Suppressor macrophage treated with lipopolysaccharide for 1 hour (primary cell): Measurements from ENCODE around the gene AAK1.
A peak's percentile ranks its signal among the peaks of the same experiment; 100 is the strongest.
"Not testable (repeated sequence)": the region's sequence is repeated elsewhere in the genome, so short reads cannot be mapped to it uniquely, and the experiment has no call there.

Experiments used
- DNase-seq, 3 donors: peaks; one replicate each; pipeline ENCODE4 v3.0.0-alpha.2; 2020 to 2022

The AAK1 gene

DNA sequence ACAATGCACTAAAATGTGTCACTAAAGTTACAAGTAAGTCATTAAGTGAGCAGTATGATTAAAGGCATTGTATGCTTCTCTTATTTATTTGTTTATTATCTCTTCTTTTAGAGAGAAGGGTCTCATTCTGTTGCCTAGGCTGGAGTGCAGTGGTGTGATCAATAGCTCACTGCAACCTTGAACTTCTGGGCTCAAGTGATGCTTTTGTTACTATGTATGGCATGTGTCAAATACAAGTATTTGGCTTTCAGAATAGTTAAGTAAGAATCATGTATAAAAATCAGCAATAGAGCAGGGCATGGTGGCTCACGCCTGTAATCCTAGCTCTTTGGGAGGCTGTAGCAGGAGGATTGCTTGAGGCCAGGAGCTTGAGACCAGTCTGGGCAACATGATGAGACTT, 15.8 kb upstream of the AAK1 start:
- DNase-seq, result no peak

GRCh38 chr2:69652206-69652605, 8.7 kb upstream of the AAK1 start:
- peak in 2 of 3 donors; percentile 33 to 58 for DNase-seq

DNA sequence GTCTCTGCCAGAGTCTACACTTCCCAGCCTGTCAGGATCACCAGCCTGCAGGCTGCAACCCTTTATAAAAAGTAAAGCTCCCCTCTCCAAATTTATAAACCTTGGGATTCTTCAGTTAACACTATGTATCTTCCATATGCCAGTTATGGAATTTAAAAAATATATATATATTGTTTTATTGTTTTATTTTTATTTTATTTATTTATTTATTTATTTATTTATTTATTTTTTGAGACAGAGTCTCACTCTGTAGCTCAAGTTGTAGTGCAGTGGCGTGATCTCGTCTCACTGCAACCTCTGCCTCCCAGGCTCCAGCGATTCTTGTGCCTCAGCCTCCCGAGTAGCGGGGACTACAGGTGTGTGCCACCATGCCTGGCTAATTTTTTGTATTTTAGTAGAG, 3.7 kb upstream of the AAK1 start:
- DNase-seq, result not testable (repeated sequence)

DNA sequence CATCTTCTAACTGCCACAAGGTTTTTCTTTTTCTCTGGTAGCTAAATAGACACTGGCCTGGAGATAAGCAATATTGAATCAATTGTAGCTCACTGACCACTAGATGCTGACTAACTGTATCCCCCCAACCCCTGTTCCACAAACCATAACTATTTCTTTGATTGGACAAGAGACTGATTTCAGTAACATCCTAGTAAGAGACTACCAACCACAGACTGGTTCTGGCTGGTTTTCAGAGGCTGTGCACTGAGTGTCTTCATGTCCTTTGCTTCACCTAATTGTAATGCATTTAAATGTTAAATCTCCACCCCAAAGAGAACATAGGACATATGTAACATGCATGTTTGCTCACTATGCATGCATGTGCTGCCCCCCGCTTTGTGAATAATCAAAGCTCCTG, 3.2 kb upstream of the AAK1 start:
- no peak for DNase-seq

- no peak for DNase-seq
These were observed 2.4 kb upstream of the AAK1 start for GRCh38 chr2:69645921-69646320.

- DNase-seq, result no peak
These were observed 1.5 kb upstream of the AAK1 start for GRCh38 chr2:69645031-69645431.

DNA sequence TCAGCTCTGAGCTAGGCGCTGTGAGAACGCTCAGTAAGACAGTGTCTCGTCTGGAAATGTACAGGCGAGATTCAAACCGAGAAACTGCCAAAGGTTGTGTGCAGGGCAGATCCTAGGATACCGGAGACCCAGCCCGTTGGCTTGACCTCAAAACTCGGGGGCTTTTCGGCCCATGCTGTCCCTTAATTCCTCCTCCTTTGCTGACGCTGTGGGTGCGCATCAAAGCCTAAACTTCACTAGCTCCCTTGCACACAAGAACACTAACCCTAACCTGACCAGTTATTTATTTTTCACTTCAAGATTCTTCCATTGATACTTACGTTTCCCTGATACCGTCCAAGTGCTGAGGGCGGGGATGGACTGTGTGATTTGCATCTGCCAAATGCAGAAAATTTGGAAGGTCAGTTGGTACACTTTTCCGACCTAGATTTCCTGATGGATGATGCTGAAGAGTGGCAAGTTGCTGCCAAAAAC, 1.0 kb upstream of the AAK1 start:
- no peak for DNase-seq

DNA sequence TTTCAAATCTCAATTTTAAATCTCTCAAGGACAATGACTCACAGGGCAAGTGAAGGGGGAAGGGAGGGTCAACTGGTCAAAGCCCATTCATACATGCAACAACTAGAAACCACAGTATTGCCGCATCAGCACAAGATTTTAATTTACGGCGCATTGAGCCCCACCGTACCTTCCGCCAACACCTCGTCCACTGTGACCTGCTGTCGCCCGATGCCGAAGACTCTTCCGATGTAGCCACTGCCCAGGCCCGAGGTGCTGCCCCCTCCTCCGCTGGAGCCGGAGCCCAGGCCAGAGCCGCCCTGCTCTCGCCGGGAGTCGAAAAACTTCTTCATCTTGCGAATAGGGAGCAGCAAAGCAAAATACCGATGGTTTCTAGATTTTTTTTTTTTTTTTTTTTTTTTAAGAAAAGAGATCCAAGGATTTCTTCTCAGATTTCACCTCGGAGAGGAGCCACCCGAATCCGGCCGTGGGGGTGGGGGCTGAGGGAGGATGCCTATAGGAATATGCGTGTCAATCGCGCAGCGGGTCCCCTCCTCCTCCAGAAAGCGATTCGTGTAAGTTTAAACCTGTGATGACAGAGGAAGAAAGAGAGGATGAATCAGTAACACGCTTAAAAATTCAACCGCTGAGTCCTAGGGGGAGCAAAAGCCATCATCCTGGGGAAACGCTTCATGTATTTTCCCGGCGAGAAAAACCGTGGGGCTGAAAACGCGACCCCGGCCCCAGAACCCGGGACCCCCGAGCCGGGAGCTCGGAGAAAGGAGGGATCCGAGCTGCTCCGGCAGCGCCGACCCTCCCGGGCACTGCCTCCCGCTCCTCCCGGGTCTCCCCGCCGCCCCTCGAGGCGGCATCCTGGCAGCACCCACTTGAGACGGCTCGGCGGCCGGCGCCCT, 584 bp downstream of the AAK1 start:
- peak; percentile 80 to 85 (median 82) for DNase-seq

- no peak for DNase-seq
These were observed 1.4 kb downstream of the AAK1 start for GRCh38 chr2:69641887-69642708.

DNA sequence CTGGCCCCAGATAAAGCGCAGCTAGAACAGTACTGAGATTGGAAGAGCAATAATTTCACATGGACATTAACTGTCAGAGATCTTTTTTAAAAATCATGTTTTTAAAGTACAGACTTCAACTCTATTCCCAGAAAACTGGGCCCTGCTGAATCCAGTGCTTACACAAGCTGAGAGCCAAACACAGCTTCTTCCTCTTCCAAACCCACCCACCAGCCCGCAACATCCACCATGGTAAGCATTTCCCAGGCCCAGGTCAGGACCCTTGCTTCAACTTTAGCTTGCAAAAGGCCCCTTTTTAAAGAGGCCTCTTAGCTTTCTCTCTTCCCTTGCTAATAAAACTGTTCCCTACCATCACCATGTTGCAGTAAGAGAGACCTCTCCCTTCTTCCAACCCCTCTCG, 2.1 kb downstream of the AAK1 start:
- DNase-seq, result peak in 2 of 3 donors; percentile 35 to 42

GRCh38 chr2:69639266-69639665, 4.3 kb downstream of the AAK1 start:
- no peak for DNase-seq

DNA sequence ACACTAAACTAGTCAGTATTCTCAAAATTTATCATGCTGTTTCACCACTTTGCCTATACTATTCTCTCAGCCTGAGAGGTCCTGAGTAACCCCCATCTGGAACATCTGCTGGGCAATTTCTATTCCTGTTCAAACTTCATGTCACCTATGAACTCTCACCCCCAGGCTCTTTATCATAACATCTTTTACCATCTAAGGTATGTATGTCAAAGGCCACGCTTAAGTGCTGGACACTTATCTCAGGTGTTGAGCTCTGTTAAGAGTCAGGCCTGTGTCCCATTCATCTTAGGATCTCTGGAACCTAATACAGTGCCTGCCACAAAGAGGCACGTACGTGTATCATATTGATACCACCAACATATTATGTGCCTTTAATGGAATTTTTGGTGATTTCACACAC, 4.9 kb downstream of the AAK1 start:
- no peak for DNase-seq

- no peak for DNase-seq
These were observed 5.6 kb downstream of the AAK1 start for GRCh38 chr2:69637923-69638322.

DNA sequence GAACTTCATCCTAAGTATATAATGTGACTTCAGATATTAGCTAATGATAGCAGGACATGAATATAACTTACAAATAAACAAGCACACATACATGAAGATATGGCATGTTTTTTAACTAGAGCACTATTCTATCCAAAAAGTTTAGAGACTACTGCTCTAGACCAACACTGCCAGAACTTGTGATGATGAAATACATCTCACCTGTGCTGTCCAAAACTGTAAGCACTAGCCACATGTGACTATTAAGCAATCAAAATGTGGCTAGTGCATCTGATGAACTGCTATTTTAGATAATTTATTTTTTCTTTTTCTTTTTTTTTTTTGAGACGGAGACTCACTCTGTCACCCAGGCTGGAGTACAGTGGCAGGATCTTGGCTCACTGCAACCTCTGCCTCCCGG, 7.1 kb downstream of the AAK1 start:
- no peak for DNase-seq

DNA sequence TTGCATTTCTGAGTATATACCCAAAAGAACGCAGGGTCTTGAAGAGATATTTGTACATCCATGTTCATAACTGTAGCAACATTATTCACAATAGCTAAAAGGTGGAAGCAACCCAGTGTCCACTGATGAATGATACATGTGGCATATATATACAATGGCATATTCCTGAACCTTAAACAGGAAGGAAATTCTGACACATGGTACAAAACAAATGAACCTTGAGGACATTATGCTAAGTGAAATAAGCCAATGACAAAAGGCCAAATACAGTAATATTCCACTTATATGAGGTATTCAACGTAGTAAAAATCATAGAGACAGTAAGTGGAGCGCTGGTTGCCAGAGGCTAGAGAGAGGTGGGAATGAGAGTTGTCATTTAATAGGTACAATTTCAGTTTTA, 8.1 kb downstream of the AAK1 start:
- no peak for DNase-seq

DNA sequence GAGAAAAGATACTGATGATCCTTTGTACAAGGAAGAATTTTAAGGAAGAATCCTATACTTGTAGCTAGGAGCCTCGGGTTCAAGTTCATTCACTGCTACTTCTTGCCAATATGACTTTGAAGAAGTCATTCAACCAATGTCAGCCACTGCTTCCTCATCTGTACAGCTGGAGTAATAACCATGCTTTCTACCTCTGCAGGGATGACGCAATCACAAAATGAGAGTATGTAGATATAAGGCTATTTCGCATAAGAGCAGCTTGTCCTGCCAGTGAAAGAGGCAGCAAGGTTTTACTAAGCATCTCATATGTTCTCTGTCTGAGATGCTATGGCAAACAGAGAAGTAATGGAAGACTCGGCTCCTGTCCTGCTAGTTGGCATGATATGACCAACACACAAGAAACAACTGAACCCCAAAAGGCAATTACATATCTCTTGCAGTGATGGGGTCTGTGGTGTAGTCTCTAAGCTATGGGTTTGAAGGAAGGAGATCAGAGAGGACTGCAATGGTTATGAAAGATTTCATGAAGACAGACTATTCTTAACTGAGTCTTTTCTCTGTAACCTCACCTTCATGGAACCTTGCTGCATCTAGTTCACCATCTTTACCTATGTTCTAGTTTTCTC, 9.2 kb downstream of the AAK1 start:
- peak; percentile 49 to 76 (median 73) for DNase-seq

GRCh38 chr2:69631402-69631801, 12.1 kb downstream of the AAK1 start:
- peak in 2 of 3 donors; percentile 32 to 34 for DNase-seq

DNA sequence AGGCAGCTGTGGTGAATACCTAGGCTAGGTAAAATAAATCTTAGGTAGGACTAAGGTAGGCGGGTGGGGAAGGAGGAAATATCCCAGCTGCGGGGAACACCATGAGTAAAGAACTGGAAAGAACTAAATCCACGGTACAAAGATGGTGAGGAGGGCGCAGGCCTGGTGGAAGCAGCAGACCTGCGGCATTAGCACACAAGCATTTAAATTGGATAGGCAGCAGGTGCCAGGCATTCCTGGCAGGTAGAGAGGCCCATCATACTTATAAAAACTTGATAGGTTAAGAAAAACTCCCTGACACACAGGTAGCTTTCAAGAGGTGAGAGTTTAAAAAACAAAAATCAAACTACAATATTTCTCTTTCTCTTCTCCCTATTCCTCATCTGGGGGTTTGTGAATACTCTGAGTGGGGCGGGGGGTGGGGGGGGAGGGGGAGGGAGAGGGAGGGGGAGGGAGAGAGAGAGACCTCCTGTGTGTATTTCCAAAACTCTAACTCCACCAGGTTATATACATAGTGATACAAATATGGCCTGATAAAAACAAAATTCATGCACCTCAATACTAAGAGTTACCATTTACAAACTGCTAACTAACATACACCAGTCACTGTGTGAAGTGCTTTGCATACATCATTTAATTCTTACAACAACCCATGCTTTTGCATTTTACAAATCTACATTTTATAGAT, 13.5 kb downstream of the AAK1 start:
- no peak for DNase-seq

DNA sequence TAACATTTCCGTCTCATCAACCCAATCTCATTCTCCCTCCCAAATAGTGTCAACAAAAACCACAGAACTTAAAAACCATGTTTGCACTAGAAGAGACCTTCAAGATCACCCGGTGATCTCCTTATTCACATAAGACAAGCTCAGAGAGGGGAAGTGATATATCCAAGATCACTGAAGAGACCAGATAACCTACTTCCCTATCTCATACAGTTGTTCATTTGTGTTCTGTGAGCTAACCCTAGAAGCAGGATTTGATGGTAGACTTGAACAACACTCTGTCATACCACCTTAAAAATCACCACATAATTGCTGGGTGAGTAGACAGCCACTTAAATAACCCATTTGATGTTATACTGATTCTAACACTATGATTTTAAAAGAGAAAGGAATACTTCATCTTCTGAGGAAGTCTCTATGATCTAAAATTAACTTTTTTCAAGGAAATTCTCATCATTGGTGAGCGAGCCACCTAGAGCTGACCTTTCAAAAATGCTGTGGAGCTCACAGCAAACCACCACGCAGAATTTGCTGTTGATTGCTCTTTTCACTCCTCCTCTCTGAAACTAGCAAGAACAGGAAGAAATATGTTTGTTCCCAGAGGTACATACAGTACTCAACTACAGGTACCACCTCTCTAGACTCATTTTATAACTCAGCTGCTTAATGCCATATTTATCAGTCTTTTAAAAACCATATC, 15.1 kb downstream of the AAK1 start:
- peak; percentile 45 to 66 (median 62) for DNase-seq

GRCh38 chr2:69625078-69625795, 18.3 kb downstream of the AAK1 start:
- DNase-seq, result peak; percentile 71 to 86 (median 79)

GRCh38 chr2:69624611-69625010, 18.9 kb downstream of the AAK1 start:
- no peak for DNase-seq
